ENCODE measurements around the gene CSMD2. TPM values are rescaled to one million over a fixed set of nuclear protein-coding genes. Genes with fewer than 3 reads are reported as not detected.

The CSMD2 gene
- total and polyA plus RNA-seq, 2 donors (not counting 1 experiment from before 2014, with no cell fraction given): 2.2 to 7.6 TPM

DNA sequence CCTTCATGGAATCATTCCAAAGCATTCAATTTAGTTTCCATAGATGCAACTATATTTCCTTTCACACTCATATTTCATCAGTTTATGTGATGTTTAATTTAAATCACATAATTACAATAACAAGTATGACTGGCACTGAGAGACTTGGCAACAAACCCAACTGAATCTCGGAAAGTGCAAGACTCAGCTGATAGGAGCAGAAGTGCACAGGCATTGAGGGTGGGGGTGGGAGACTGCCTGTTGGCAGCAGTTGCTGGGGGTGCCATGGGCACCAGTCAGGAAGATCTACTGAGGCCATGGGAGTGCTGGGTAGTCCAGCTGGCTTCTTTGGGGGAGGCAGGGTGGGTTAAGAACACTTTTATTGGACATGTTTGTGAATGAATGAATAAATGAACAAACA, 311.6 kb downstream of the CSMD2 start:
- Histone ChIP-seq H3K36me3 (ENCODE audit: control insufficient read depth, insufficient read depth, low read length) (no peaks in the 10 kb centered on the region), H4K20me1 (ENCODE audit: control insufficient read depth, extremely low read depth, insufficient read depth, low read length) (no peaks in the 10 kb centered on the region), H3K4me3 (replicated peaks in 1 of 4; ENCODE audit: control extremely low read depth in 1 of 4, insufficient read depth in 1 of 4, low read depth in 3 of 4, low read length in 4 of 4) (no peak overlapping the region), H3K27me3 (ENCODE audit: control insufficient read depth, insufficient read depth, low read length) (no peaks in the 10 kb centered on the region), H3K9ac (ENCODE audit: insufficient read depth, low read length) (no peak overlapping the region), H3K27ac (ENCODE audit: insufficient read depth, low read length) (no peak overlapping the region), H3K4me2 (ENCODE audit: extremely low read depth, insufficient read depth, low read length) (no peak overlapping the region), H3K79me2 (ENCODE audit: control insufficient read depth, insufficient read depth, low read length) (no peaks in the 10 kb centered on the region), H2AFZ (ENCODE audit: low read length) (no peak overlapping the region), H3K4me1 (ENCODE audit: control insufficient read depth, extremely low read depth, insufficient read depth, low read length) (no peaks in the 10 kb centered on the region), H3K9me3 (ENCODE audit: control insufficient read depth, insufficient read depth, low read depth, low read length) (no peaks in the 10 kb centered on the region)
- no peak for DNase-seq (ENCODE audit: low read depth in 2 of 2)
- no peak for TF ChIP-seq EZH2 (IDR thresholded peaks at IDR 0.05; ENCODE audit: low read length, missing control alignments)
- TF ChIP-seq, protein P1, sequence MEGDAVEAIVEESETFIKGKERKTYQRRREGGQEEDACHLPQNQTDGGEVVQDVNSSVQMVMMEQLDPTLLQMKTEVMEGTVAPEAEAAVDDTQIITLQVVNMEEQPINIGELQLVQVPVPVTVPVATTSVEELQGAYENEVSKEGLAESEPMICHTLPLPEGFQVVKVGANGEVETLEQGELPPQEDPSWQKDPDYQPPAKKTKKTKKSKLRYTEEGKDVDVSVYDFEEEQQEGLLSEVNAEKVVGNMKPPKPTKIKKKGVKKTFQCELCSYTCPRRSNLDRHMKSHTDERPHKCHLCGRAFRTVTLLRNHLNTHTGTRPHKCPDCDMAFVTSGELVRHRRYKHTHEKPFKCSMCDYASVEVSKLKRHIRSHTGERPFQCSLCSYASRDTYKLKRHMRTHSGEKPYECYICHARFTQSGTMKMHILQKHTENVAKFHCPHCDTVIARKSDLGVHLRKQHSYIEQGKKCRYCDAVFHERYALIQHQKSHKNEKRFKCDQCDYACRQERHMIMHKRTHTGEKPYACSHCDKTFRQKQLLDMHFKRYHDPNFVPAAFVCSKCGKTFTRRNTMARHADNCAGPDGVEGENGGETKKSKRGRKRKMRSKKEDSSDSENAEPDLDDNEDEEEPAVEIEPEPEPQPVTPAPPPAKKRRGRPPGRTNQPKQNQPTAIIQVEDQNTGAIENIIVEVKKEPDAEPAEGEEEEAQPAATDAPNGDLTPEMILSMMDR (conservative IDR thresholded peaks at IDR 0.05 in 1 of 2, IDR thresholded peaks at IDR 0.05 in 1 of 2; ENCODE audit: low read depth in 1 of 2, low read length in 2 of 2): no peak

DNA sequence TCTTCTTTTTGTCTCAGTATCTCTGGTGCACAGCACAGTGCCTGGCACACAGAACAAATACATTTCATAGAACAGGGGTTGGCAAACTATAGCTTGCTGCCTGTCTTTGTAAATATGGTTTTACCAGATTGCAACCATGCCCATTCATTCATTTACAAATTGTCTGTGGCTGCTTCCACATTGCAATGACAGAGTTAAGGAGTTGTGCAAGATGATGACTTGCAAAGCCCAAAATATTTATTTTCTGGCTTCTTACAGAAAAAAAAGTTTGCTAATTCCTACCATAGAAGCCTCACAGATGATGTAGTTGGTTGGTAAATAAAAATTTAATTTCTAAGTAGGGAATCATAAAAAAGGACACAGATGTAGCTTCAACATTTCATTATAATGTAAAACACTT, 312.3 kb downstream of the CSMD2 start:
- Histone ChIP-seq H3K79me2 (ENCODE audit: control insufficient read depth, insufficient read depth, low read length) (no peaks in the 10 kb centered on the region), H3K27ac (ENCODE audit: insufficient read depth, low read length) (no peak overlapping the region), H2AFZ (ENCODE audit: low read length) (no peak overlapping the region), H3K27me3 (ENCODE audit: control insufficient read depth, insufficient read depth, low read length) (no peaks in the 10 kb centered on the region), H3K4me3 (replicated peaks in 1 of 4; ENCODE audit: control extremely low read depth in 1 of 4, insufficient read depth in 1 of 4, low read depth in 3 of 4, low read length in 4 of 4) (no peak overlapping the region), H3K4me2 (ENCODE audit: extremely low read depth, insufficient read depth, low read length) (no peak overlapping the region), H3K9me3 (ENCODE audit: control insufficient read depth, insufficient read depth, low read depth, low read length) (no peaks in the 10 kb centered on the region), H3K4me1 (ENCODE audit: control insufficient read depth, extremely low read depth, insufficient read depth, low read length) (no peaks in the 10 kb centered on the region), H3K36me3 (ENCODE audit: control insufficient read depth, insufficient read depth, low read length) (no peaks in the 10 kb centered on the region), H3K9ac (ENCODE audit: insufficient read depth, low read length) (no peak overlapping the region), H4K20me1 (ENCODE audit: control insufficient read depth, extremely low read depth, insufficient read depth, low read length) (no peaks in the 10 kb centered on the region)
- DNase-seq (ENCODE audit: low read depth in 2 of 2): no peak
- no peak for TF ChIP-seq EZH2 (IDR thresholded peaks at IDR 0.05; ENCODE audit: low read length, missing control alignments)
- TF ChIP-seq, protein P1 (conservative IDR thresholded peaks at IDR 0.05 in 1 of 2, IDR thresholded peaks at IDR 0.05 in 1 of 2; ENCODE audit: low read depth in 1 of 2, low read length in 2 of 2): no peak

DNA sequence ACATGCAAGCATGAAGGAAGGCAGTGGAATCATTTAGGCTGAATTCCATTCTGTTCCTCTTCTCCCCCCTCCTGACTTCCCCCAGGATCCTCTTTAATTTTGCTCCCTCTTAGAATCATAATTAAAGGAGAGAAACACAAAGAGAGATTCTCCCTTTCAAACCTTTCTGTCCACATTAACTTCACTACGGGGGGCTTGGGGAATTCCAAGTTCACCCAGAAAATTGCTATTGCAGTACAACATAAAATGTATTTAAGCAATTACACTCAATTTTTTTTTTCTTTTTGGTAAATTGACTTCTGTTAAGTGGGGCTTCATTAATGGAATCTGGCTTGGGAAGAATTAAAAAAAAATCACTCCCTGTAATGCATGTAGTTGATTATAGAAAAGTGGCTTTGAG, 314.5 kb downstream of the CSMD2 start:
- Histone ChIP-seq H2AFZ (ENCODE audit: low read length) (no peak overlapping the region), H3K36me3 (ENCODE audit: control insufficient read depth, insufficient read depth, low read length) (no peaks in the 10 kb centered on the region), H3K4me2 (ENCODE audit: extremely low read depth, insufficient read depth, low read length) (no peak overlapping the region), H3K9ac (ENCODE audit: insufficient read depth, low read length) (no peak overlapping the region), H4K20me1 (ENCODE audit: control insufficient read depth, extremely low read depth, insufficient read depth, low read length) (no peaks in the 10 kb centered on the region), H3K4me1 (ENCODE audit: control insufficient read depth, extremely low read depth, insufficient read depth, low read length) (no peaks in the 10 kb centered on the region), H3K4me3 (replicated peaks in 1 of 4; ENCODE audit: control extremely low read depth in 1 of 4, insufficient read depth in 1 of 4, low read depth in 3 of 4, low read length in 4 of 4) (no peak overlapping the region), H3K27ac (ENCODE audit: insufficient read depth, low read length) (no peak overlapping the region), H3K27me3 (ENCODE audit: control insufficient read depth, insufficient read depth, low read length) (no peaks in the 10 kb centered on the region), H3K79me2 (ENCODE audit: control insufficient read depth, insufficient read depth, low read length) (no peaks in the 10 kb centered on the region), H3K9me3 (ENCODE audit: control insufficient read depth, insufficient read depth, low read depth, low read length) (no peaks in the 10 kb centered on the region)
- no peak for DNase-seq (ENCODE audit: low read depth in 2 of 2)
- TF ChIP-seq, protein P1 (conservative IDR thresholded peaks at IDR 0.05 in 1 of 2, IDR thresholded peaks at IDR 0.05 in 1 of 2; ENCODE audit: low read depth in 1 of 2, low read length in 2 of 2): no peak
- TF ChIP-seq EZH2 (IDR thresholded peaks at IDR 0.05; ENCODE audit: low read length, missing control alignments): no peak
